Right lung (tissue), 5 donors: ENCODE data around the gene TSPAN14. TPM values are rescaled to one million over a fixed set of nuclear protein-coding genes. Genes with fewer than 3 reads are reported as not detected.
"Not testable (repeated sequence)": the region's sequence is repeated elsewhere in the genome, so short reads cannot be mapped to it uniquely, and the experiment has no call there.

Experiments
- DNase-seq, 2 donors: peaks; one replicate each; pipeline ENCODE4 v3.0.0-alpha.2; 2013
- polyA plus RNA-seq, 5 donors: library from polyadenylated mRNA; unstranded; fragments of 120-200 nt; gene quantifications; one replicate each; pipeline versions ENCODE4 v1.2.1 to v1.2.3, GENCODE V29; 2013; ENCODE audit warnings: inconsistent platforms in 1 of 5, low replicate concordance in 1 of 5; ENCODE audit not compliant: insufficient read length in 5 of 5, insufficient read depth in 1 of 5

The TSPAN14 gene
- polyA plus RNA-seq, 5 donors: 69.4 to 95.1 (median 78.3) TPM

- DNase-seq: no peak
Observed at GRCh38 chr10:80540618-80540980, 86.5 kb downstream of the TSPAN14 start.

- DNase-seq: no peak
Observed at GRCh38 chr10:80540981-80541750, 87.1 kb downstream of the TSPAN14 start.

GRCh38 chr10:80542053-80542452 is 87.9 kb downstream of the TSPAN14 start:
- DNase-seq: no peak

GRCh38 chr10:80542652-80543318 is 88.7 kb downstream of the TSPAN14 start:
- DNase-seq: no peak

DNA sequence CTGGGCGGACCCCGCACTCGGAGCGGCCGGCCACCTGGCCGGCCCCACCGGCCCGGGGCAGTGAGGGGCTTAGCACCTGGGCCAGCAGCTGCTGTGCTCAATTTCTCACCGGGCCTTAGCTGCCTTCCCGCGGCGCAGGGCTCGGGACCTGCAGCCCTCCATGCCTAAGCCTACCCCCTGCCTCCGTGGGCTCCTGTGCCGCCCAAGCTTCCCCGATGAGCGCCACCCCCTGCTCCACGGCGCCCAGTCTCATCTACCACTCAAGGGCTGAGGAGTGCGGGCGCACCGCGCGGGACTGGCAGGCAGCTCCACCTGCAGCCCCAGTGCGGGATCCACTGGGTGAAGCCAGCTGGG is 89.2 kb downstream of the TSPAN14 start:
- not testable (repeated sequence) for DNase-seq

DNA sequence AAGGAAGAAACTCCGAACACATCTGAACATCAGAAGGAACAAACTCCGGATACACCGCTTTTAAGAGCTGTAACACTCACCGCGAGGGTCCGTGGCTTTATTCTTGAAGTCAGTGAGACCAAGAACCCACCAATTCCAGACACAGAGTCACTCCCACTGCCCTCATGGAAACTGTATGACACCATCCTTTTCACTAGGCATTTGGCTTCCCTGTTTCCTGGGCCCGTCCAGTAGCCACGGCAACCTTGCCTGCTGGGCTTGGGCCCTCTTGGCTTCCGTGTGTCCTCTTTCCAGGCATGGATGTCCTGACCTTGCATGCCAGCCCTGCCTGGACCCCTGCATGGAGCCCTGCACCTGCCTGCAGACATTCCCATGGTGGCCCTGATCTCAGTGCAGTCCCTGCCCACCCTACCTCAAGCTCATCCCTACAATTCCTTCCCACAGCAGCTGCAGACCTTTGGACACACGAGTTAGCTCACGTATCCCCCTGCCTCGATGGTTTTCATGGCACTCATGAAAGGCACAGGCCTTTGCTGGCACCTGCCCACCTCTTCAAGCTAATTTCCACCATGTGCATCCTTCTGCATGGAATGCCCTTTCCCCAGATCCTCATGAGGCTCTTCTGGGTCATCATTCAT is 90.3 kb downstream of the TSPAN14 start:
- no peak for DNase-seq

DNA sequence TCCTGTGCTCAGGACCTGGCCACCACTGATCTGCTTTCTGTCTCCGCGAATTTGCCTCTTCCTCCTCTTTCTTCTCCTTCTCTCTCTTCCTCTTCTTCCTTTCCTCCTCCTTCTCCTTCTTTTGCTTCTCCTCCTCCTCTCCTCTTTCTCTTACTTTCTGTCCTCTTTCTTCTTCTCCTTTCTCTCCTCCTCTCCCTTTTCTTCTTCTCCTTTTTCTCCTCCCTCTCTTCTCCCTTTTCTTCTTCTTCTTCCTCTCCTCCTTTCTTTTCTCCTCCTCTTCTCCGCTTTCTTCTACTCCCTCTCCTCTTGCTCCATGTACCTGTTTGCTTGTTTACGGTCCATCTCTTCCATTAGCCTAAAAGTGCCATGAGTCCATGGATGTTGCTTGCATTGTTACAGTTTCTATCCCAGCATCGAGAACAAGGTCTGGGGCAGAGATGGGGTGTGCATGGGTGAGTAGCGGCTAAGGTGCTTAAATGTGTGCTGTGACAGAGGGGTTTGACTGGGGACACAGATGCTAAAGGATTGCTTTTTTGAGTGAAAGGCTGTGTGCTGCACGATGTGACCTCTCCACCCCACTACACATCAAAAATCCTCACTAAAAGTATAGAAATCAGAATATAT is 91.3 kb downstream of the TSPAN14 start:
- no peak for DNase-seq

GRCh38 chr10:80552151-80552646 is 98.1 kb downstream of the TSPAN14 start:
- no peak for DNase-seq

DNA sequence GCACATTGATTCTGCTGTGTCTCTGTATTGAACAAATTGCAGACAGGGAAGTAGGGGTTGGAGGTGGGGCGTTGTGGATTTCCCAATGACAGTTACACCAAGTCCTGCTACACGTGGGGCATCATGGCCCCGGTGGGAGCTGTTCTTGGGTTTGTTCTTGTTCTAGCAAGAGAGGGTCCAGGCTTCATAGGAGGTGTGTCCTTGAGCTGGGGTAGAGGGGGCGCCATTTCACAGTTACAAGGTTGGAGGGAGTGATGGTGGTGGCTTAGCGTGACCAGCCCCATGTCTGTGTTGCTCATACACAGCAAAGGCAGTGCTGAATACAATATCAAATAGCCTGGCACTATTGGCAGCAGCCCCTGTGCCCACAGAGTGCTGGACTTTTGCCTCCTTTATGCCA is 99.3 kb downstream of the TSPAN14 start:
- DNase-seq: no peak

GRCh38 chr10:80554050-80554449 is 99.9 kb downstream of the TSPAN14 start:
- no peak for DNase-seq

DNA sequence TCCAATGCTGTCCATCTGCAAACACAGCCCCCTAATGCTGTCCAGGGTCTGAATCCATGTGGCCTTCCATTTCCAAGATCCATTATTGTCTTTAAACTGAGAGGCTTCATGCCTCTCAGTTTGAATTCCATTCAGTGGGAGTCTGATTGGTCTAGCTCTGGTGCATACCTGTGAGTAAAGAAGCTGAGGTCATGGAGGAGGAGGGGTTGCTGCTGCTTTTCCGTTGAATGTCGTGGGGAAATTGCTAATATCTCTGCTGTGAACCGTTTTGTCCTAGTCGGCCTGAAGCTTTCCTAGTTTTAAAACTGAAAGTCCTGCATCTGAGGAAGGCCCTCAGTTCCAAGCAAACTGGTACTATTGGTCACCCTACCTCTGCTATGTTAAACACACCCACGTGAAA is 101.3 kb downstream of the TSPAN14 start:
- DNase-seq: no peak

- no peak for DNase-seq
Observed at GRCh38 chr10:80561950-80562349, 107.8 kb downstream of the TSPAN14 start.

DNA sequence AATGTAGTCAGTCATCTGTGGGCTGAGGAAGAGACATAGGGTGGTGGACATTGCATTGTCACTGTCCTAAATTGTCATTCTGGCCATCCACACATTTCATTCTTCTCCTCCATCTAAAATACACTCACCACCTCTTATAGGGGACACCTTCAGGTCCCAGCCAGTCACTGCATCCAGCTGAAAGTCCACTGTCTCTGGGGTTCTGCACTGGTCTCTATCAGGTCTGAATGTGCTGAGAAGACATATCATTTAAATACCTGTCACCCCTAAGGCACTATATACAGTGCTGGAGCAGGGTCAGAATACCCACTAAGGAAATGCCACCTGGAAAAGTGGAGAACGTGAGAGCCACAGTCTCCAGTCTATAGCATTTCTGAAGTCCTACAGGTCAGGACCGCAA is 113.2 kb downstream of the TSPAN14 start:
- DNase-seq: no peak

DNA sequence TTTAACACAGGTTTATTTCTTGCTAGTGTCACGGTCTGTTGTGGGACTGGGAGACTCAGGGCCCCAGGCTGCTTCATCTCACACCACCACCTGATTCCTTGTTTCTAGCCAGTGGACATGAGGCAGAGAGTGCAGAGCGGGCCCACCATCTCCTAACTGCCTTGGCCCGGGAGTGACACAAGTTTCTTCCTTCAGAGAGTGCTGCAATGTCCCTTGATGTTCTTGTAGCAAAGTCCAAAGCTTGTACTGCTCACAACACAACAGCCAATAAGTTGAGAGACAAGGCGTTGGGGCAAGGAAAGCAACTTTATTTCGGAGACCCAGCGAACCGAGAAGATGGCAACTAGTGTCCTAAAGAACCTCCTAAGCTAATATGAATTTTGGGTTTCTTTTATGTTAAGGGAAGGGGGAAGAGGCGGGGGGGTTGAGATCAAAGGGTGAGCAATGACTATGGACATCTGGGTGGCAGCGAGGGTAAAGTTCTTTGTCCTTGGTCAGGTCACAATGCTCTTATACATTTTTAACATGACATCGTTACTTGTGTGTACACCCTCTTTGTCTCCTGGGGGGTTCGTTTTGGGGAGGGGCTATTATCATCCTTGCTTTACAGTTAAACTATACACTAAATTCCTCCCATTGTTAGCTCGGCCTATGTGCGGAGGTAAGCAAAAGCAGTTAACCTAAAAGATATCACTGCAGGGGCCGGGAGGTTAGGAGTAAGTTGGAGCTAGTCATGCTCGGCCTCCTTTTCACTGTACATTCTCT is 115.2 kb downstream of the TSPAN14 start:
- no peak for DNase-seq

GRCh38 chr10:80571352-80571751 is 117.2 kb downstream of the TSPAN14 start:
- no peak for DNase-seq

DNA sequence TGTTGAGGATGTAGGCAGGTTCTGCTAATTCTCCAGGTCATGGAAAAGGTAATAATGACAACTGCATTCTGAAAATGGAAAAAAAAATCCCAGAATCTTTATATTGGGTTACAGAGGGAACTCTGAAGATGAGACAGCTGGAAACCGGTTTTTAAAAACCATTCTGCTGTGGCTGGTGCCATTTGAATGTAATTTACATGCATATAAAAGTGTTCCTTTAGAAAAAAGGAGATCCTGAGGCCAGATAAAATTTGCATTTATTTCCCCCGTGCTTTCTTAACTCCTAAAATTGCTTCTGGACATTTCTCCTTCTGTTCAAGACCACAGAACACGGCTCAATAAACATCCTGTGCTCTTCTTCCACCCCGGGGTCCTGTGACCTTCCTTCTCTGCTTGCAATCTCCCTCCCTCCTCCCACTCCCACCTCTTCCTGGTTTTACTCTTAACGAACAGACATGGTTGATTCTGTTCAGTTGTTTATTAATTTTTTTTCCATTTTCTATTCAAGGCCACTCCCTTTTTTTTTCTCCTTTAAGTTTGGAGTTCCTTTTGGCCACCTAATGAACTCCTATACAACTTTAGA is 125.2 kb downstream of the TSPAN14 start:
- no peak for DNase-seq

DNA sequence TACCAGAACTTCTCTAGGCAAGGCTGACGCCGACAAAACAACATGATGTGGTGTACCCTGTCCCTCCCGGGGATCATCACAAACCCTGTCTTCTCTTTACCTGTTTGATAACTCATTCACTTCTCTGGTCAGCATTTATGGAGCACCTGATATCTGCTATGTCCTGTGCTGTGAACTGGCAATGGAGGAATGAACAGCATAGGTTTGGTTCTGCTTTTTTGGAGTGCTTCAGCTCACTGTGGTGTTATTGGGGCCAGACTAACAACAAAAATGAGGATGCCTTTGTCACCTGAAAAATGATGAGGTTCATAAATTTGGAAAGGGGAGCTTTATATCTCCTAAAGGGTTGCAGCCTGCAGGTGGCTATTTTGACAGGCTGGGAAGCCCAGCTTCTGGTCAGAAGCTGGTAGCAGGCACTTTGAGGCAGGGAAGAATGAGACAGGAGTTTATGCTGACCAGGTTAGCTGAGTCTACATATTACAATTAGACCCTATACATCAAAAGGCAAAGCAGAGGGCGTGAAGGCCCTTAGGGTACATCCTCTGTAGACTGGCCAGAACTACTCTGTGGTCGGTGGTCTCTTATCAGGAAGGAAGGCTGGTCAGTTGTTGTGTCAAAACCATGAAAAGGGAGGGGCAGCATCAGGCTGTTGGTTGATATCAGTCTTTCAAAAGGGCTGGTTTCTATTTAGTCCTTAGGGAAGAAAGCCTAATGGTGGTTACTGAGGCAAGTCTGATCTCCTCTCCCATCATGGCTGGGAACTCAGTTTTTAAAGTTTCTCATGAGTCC is 125.9 kb downstream of the TSPAN14 start:
- no peak for DNase-seq

DNA sequence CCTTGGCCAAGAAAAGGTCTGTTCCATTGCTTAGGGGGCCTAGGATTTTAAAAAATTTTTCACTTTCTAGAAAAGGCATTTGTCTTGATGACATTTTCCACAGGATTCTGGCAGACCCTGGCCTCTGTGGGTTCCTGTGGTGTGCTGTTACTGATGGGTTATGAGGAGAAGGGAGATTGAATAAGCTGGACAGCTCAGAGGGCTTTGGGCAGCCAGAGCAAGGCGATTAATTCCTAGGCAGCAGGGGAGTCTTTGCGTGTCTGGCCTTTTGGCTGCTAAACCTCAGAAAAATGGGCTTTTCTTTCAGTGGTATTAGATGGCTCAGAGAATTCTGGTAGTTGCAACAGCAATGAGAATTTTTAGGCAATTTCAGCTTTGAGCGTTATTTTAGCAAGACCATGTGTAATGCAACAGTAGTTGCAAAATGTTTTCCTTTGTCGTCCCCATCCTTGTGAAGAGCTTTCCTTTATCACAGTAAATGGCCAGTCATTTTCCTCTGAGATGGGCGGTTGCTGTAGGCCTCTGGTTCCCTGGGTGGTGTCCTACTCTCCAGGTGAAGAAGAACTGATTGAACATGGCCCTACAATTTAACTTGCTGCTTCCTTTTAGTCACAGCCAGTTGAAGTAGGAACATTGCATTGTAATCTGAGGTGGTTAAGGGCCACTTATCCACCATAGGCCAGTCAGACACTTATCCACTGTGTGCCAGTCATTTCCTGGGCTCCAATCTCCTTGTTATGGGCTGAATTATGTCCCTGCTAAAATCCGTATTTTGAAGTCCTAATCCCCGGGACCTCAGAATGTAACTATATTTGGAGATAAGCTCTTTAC is 126.7 kb downstream of the TSPAN14 start:
- no peak for DNase-seq

DNA sequence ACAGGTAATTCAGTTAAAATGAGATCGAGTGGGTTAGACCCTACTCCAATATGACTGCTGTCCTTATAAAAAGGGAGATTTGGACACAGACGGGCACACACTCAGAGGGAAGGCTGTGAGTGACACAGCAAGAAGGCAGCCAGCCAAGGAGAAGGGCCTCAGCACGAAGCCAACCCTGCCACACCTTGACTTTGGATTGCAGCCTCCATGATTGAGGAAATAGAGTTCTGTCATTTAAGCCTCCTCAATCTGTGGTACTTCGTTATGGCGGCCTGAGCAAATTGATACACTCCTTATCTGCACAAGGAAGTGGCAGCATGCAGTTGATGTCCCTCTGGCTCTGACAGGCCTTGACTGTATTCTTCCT is 127.3 kb downstream of the TSPAN14 start:
- no peak for DNase-seq
